GM18873 (cell line): ENCODE data around the gene BPIFB4.

Experiments used
- ATAC-seq: cut with Tn5 transposase; IDR thresholded peaks from one replicate; pipeline ENCODE4 v1.9.1; 2021; ENCODE audit warnings: mild to moderate bottlenecking, moderate library complexity, moderate number of reproducible peaks; ENCODE audit not compliant: unreplicated experiment, low FRiP score

BPIFB4 gene

DNA sequence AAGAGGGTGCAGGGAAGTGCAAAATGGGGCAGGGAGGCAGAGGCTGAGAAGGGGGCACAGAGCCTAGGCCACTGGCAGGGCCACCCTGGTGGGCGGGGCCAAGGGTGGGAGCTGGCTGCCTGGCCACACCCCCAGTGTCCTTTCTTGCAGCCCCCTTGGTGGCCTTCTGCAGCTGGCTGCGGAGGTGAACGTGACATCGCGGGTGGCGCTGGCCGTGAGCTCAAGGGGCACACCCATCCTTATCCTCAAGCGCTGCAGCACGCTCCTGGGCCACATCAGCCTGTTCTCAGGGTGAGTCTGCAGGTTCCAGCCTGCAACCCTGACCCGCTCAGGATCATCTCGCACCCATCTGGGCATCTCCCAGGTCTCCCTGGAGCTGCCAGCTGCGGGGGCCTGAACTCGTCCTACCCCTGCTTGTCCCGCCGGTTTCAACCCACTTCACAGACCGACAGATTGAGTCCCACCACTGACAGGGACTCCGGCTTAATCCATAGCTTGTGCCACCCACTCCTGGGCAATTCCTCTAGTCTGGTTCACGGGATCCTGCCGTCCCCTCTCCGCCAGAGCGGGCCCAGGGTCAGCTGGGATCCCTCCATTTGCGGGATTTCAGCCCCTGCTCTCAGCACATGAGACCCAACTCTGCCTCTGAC is 19.6 kb upstream of the BPIFB4 start:
- ATAC-seq, result no peak

DNA sequence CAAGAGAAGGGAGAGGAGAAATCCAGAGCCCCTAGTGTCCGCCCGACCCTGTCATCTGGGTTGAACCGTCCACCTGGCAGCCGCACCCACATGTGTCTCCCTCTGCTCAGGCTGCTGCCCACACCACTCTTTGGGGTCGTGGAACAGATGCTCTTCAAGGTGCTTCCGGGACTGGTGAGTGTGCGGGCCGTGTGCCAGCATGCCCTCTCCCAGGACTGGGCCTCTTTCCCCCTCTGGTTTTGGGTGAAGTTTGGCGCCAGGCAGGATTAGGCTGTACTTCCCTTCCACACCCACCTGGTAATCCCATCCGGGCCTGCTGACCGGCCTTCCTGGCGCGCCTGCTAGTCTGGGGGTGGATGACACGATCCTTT is 17.8 kb upstream of the BPIFB4 start:
- ATAC-seq, result no peak

DNA sequence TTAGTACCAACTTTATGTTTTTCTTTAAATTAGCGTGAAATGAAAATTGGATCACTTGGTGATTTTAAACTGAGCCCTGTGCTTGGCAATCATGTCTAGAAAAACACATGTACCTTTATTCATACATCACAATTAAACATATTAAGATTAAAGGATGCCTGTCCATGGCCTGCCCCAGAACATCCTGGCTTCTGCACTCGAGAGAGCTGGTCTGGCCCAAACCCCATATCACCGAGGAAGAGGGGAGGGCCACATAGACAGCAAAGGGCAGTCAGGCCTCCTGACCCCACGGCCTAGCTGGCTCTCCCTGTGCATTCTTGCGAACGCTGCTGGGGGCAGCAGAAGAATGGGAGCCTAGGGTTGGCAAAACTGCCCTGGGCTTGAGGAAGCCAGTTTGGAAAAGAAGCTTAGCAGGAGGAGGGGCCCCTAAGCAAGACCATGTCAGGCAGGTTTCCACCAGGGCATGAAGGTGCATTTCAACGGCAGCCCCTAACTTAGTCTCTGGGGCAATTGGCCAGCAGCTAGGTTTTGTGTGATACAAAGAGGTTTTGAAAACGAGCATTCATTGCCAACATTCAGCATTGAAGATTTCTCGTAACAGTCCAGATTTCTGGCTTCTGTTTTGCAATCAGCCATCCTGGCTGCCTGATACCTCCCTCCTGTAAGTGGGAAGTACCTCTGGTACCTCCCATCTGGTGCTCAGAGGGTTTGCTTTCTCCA is 17.2 kb upstream of the BPIFB4 start:
- no peak for ATAC-seq

DNA sequence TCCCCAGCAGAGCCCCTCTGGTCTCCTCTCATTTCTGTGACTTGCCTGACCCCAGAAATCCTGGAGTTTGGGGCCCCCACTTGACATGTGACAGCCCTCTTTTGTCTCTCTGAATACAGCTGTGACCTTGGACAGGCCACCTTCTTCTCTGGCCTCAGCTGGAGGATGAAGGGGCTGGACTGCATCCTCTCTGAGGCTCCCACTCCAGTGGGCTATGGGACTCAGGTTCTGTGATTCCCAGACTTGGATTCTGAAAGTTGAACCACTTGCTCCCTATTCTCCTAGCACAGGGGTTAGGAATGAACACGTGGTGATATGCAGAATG is 16.7 kb upstream of the BPIFB4 start:
- no peak for ATAC-seq

DNA sequence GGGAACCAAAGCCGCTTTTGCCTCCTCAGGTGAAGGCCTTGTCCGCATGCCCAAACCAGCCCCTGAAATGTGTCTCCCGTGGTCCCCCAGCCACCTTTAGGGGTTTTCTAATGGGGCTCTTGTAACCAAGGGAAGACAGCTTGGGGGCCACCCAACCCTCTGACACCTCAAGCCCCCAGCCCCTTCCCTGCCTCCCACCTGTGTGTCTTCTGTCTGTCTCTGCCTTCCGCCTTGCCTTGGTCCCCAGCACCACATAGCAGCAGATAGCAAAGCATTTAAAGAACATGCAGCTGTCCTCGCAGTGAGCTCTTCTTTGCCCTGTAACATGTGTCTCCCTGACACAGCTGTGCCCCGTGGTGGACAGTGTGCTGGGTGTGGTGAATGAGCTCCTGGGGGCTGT is 16.2 kb upstream of the BPIFB4 start:
- ATAC-seq, result no peak

DNA sequence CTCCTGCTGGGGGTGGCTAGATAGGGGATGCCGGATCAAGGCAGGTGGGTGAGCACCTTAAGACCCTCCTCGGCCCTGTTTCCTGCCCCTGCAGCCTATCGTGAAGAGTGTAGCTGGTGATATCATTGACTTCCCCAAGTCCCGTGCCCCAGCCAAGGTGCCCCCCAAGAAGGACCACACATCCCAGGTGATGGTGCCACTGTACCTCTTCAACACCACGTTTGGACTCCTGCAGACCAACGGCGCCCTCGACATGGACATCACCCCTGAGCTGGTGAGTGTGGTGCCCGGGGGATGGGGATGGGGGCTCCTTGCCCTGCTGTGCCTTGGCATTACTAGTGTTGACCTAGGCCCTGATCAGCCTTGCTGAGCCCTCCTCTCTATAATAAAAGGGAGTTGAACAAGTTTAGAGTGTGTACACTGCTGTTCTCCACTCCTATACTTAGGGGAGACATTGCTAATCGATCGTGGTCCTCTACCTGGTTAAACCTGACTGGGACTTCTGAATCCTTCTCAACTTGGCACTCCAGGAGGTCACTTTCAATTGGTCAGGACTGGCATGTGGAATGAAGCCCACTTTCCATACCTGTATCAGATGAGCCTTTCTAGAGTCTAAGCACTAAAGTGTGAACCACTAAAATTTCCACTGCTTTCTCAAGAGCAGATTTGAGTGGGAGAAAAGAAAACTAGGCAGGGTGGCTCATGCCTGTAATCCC is 14.7 kb upstream of the BPIFB4 start:
- ATAC-seq, result no peak

DNA sequence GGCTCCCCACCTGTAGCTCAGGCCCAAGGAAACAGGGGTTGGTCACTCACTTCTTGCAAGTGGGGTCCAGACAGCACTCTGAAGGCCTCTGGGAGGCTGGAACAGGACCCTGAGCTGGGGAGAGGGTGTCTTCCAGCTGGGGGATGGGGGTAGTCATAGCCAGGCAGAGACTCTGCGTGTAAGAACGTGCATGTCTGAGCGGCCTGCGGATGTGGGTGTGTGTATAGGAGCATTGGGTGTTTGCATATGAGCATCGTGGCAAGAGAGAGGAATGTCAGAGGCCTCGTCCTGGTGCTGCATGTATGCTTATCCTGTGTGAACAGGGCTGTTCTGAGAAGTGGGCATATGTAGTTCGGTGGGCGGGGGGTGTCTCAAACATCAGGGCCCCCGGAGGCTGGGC is 13.7 kb upstream of the BPIFB4 start:
- ATAC-seq, result no peak

DNA sequence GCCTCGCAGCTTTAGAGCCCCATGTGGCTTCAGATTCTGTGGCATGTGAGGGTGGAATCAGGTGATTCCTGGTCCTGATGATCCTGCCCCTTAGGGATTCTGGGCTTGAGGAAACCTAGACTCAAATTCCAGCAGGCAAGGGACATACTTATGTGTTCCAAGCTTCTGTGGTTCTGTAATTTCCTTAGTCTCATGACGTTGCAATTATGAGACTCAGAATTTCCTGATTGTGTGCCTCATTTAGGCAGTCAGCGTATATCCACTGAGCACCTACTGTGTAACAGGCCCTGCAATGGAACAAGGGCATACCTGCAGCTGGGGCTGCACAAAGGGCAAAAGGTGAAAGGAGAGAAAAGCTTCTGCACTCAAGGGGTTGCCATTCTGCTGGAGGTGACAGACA is 11.6 kb upstream of the BPIFB4 start:
- ATAC-seq, result no peak

DNA sequence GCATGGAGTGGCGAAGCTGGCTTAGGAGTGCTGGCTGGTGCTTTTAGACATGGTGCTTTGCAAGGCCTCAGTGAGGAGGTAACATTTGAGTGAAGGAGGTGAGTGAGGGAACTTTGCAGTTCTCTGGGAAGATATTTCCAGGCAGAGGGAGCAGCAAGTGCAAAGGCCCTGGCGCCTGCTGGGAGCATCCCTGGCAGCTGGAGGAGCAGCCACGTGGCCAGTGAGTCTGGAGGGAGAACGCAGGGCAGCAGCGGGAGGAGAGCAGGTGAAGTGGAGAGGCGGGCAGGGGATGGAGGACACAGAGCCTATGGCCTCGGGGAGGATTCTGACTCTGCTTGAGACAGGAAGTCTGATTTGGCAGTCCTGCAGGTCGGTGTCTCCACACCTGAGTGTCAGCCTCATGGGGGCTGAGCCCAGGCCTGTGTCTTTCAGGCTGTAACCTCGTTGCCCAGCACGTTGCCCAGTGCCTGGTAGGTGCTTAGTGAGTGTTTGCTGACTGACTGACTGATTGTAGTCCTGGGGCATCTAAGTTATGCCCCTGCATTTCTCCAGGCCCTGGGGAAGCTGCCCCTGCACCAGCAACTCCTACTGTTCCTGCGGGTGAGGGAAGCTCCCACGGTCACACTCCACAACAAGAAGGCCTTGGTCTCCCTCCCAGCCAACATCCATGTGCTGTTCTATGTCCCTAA is 11.0 kb upstream of the BPIFB4 start:
- ATAC-seq, result no peak

DNA sequence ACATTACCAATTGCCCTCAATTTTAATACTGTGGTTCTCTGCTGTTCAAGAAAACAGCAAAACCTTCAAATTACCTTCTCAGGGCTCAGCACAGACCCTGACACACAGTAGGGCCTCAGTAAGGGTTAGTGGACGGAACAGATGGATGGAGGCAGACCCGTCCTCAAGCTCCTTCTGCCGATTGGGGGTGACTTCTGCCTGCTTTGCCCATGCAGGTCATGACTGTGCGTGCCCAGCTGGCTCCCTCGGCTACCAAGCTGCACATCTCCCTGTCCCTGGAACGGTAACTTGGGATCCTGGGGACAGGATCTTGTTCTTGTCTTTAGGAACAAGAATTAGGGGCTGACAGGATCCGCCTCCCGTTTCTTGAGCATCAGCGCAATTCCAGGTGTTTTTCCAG is 9.8 kb upstream of the BPIFB4 start:
- ATAC-seq, result no peak

DNA sequence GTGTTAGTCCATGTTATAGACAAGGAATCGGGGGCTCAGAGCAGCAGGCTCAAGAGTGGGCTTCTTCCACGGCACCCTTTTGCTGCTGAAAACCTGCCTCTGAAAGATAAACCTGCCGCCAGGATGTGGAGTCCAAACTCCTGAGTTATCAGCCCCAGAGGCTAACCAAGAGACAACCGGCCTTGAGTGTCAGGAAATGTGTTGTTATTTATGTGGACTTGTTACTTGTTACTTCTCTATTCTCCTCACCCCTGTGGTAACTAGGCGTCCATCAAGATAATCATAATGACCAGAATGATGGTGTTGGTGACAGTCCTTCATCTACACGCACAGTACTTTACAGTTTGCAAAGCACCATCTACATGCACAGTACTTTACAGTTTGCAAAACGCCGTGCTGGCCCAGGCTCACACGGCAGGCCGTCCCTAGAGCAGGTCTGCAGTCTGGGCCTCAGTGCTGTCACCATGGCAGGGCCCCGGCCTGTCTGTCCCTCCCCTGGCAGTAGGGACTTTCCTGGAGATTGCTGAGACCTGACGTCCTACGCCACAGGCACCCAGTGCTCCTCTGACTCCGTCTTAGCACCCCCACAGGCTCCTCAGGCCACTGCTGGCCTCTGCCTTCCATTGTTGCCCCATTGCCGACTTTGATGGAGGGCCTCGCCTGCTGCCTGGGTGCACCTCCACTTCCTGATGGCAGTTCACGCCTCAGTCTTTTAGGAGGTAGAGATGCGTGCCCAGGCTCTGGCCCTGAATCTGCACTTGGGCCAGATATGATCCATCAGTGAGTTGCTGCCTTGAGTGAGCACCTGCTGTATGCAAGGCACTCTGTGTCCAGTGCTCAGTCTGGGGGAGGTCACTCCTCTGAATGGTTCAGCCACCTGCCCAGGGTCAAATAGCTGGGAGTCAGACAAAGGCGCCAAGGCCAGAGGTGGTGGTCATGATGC is 9.1 kb upstream of the BPIFB4 start:
- ATAC-seq, result no peak

DNA sequence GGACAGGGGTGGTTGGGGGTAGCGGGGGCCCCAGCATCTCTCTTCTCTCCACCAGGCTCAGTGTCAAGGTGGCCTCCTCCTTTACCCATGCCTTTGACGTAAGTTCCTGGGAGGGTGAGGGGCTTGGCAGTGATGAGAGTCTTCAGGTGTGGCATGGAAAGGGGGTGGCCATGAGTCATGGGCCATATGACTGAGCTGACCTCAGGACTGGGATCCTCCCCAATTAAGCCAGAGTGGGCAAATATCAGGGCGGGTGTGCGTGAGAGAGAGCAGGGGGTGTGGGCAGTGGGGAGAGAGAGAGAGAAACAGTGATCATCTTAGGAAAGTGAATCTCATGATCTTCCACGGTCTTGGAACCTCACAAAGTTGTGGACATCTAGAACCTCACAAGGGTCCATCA is 8.2 kb upstream of the BPIFB4 start:
- ATAC-seq, result no peak

DNA sequence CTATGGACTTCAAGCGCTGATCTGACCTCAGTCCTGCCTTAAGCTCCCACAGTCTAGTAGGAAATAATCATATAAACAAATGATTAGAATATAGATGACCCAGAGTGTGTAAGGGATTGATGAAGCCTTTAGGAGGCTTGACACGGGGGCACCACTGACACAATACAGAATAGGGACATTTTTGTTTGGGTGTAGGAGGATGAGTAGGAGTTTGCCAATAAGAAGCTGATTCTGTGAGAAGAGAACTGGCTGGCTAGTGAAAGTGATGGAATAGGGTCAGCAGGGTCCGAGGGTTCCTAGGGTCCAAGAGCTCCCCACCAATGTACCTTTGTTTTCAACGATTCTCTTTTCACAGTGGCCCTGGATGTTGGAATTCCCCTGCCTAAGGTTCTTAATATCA is 7.1 kb upstream of the BPIFB4 start:
- no peak for ATAC-seq

DNA sequence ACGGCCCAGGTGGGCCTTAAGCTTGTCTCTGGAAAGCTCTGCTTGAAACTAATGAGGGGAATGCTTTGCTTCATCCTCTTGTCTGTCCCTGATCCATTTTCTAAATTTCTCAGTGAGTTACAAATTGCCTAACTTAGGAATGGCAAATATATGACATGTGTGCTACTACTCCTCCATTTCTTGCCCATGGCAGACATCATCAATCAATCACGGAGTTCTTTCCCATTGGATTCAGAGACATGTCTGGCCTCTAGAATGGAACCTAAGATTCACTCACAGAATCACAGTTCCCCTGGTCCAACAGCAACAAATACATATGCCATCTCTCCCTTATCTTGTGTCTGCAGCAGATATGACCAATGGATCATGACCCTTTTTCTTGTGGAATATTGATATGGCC is 6.6 kb upstream of the BPIFB4 start:
- ATAC-seq, result no peak

DNA sequence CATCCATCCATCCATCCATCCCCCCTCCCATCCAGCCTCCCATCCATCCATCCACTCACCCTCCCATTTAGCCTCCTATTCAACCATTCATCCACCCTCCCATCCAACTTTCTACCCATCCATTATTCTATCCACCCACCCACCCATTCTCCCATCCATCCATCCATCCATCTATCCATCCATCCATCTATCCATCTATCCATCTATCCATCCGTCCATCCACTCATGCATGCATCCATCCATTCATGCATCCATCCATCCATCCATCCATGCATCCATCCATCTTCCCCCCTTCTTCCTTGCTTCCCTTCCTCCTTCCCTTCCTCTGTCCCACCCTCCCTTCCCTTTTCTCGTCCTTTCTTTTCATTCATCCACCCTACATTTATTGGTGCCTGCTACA is 4.8 kb upstream of the BPIFB4 start:
- ATAC-seq, result no peak

DNA sequence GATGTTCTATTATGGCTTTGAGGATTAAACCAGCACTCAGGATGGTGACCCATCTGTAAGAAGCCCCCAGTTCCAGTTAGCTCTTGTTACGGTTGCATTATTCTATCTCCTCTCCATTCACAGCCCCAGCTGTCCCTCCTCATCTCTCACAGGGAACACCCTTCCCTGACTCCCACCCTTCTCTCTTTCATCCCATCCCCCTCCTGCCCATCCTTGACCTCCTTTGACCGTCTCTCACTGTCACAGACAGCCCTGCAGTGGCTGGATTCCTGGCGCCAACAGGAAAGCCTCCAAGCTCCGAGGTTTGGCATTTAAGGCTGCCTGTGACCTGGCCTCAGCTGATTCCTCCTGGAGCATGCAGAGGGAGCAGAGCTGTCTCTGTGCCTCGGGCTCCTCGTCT is 4.2 kb upstream of the BPIFB4 start:
- ATAC-seq, result no peak

DNA sequence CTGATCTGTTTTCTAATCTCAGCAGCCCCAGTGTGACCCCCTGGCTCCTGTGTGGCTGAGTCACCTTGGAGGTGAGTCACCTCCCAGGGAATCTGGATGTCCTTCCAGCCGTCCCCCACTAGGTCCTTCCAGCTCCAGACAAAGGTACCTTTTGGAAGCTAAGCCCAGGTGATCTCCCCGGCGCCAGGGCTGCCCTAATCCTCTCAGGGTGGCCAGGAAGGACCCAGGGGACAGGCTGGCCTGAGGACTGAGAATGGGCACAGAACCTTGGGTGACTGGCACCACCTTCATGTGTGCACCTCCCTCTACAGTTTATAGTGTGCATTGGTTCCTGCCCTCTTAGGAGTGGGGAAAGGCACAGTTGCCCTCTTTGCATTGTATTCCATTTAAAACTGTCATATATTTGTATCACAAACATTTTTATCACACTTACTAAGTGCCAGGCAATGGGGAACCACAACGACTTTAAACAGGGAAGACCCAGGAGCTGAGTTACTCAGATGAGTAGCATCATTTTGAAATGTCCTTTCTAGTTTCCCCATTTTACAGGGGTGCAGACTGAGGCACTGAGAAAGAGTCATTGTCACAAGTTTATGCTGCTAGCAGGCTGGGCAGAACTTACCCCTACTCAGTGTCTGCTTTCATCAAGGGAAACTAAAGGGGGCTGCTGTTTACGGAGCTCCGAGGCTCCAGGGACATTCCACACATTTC is 2.6 kb upstream of the BPIFB4 start:
- no peak for ATAC-seq

DNA sequence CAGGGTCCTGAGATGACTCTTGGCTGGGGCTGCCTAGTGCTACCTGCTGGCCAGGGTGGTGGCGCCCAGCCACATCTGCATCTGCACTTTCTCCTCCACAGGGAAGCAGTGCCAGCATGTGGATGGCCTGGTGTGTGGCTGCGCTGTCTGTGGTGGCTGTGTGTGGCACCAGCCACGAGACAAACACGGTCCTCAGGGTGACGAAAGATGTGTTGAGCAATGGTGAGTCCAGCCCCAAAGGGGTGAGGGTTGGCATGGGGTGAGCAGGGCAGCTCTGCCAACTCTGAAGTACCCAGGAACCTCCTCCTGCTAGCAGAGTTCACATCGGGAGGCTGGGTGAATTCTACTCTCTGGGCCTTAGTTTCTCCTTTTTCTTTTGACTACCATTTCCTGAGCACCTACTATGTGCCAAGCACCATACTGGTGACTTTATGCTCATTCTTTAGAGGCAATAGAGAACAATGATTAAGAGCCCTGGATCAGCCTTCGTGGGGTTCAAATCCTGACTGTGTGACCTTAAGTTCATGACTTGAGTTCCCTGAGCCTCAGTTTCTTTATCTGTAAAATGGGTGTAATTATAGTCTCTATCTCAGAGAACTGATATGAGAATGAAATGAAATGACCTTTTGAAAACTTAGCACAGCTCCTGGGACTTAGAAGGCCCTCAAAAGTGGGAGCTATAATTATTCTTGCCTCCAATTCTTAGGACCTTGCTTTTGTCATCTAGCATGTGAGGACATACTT is 2.1 kb downstream of the BPIFB4 start:
- ATAC-seq, result no peak

DNA sequence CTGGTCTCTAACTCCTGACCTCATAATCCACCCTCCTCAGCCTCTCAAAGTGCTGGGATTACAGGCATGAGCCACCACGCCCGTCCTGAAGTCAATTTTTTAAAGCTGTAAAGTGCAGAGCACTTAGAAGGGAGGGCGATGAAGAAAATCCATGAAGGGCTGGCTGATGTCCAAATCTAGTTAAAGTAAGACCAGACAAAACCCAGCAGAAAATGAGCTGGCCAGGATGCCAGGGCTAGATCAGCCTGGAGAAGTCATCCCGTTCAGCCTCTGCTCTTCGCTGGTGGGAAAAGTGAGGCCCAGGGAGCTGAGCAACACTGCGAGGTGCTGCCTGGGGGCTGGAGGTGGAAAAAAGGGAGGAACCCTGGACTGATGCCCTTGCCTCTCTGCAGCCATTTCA is 3.1 kb downstream of the BPIFB4 start:
- ATAC-seq, result no peak
